Neuron (in vitro differentiated cells): ENCODE measurements around the gene EML2.
"Not testable (repeated sequence)": the region's sequence is repeated elsewhere in the genome, so short reads cannot be mapped to it uniquely, and the experiment has no call there.

Experiments
- H2AFZ ChIP-seq: one replicate; pipeline ENCODE4 v1.6.1; 2013; ENCODE audit warnings: low read depth, mild to moderate bottlenecking, inconsistent platforms, low read length, moderate library complexity
- H3K27me3 ChIP-seq: one replicate; pipeline ENCODE4 v1.6.1; 2013; ENCODE audit warnings: low read length; ENCODE audit not compliant: insufficient read depth
- H3K36me3 ChIP-seq: one replicate; pipeline ENCODE4 v1.6.1; 2013; ENCODE audit warnings: low read length; ENCODE audit not compliant: insufficient read depth
- H3K4me1 ChIP-seq: one replicate; pipeline ENCODE4 v1.6.1; 2013; ENCODE audit warnings: low read length; ENCODE audit not compliant: insufficient read depth
- H3K4me3 ChIP-seq: 2 replicates; pipeline ENCODE4 v1.5.1; 2013; ENCODE audit warnings: mild to moderate bottlenecking, low read length, moderate library complexity
- H3K9me3 ChIP-seq: one replicate; pipeline ENCODE4 v1.6.1; 2013; ENCODE audit warnings: low read length

Gene EML2

DNA sequence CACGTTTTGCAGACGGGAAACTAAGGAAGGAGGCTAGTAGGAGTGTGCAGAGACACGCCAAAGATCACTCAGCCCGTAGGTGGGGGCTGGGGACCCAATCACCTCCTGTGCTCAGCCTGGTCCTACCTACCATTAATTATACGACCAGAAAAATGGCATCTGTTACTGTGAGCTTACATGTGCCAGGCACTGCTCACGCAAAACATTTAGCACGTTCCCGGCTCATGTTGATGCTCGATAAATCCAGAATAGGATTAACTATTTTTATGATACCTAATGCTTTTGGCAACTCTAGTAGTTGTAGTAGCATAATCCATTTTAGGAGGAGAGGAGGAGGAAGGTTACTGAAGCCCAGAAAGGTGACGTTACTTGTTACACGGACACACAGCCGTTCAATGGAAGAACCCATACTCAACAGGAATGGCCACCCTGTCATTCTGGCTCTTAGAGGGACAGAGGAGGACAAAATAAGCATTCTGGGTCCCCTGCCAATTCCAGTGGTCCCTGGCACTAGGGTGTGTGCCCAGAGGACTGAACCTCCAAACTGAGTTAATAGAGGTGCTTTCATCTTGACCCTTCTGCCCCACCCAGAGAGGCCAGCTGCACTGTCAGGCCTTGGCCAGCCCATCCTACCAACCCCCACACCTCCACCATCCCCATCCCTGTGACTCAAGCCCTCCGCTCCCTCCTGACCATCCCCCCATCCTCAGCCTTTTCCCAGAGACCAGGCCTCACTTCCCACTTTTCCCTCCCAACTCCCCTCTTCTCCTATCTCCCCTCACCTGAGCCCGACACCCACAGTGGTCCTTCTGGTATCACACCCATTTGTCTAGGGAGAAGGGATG lies 5.0 kb upstream of the EML2 start:
- H3K36me3 ChIP-seq = no peaks in the 10 kb centered on the region
- H3K4me1 ChIP-seq = peaks cover 25% of the 10 kb centered on the region
- H3K4me3 ChIP-seq = peak overlapping the region; percentile 21
- peak overlapping the region; percentile 31 for H2AFZ ChIP-seq
- H3K9me3 ChIP-seq = no peaks in the 10 kb centered on the region
- peaks cover 9% of the 10 kb centered on the region for H3K27me3 ChIP-seq

- Histone ChIP-seq H3K4me1 (peaks cover 25% of the 10 kb centered on the region), H3K36me3 (no peaks in the 10 kb centered on the region), H3K9me3 (no peaks in the 10 kb centered on the region), H3K27me3 (peaks cover 9% of the 10 kb centered on the region), H3K4me3 (peak overlapping the region; percentile 21), H2AFZ (peak overlapping the region; percentile 31)
These were observed 4.1 kb upstream of the EML2 start for GRCh38 chr19:45643024-45643926.

DNA sequence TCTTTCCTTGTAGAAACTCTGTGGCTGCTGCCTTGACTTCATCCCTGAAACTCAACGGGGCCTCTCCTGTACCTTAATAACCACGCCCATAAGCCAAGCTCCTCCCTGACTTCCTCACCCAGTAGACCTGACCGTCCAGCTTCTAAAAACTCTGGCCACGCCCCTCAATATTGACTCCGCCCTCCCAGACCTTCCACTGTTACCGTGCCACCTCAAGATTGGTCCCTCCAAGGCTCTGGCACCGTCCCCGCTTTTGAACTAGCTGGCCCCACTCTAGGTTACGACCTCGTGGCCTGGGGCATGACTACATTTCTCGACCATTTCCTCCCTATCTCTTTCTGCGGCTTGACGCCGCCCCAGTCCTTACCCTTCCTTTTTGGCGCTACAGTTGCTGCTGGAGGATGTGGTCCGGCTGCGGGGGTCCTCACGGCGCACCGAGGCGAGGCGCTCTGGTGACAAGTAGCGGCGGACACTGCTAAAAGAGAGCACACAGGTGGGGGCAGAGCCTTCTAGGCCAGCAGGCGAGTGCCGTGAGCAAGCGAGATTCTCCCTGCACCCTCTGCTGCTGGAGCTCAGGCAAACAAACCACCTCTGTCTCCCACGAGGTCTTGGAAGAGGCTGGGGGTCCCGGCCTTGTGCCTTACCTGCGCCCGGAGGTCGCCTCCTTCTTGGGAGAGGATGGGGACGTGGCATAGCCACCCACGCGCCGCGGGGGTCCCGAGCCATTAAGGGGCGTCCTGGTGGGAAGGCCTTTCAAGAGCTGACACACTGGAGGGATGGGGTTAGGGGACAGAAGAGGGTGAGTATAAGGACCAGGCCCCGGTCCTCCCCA lies 2.3 kb upstream of the EML2 start:
- H3K4me1 ChIP-seq = peaks cover 25% of the 10 kb centered on the region
- no peaks in the 10 kb centered on the region for H3K9me3 ChIP-seq
- H3K4me3 ChIP-seq = peak overlapping the region; percentile 47
- H3K36me3 ChIP-seq = no peaks in the 10 kb centered on the region
- H2AFZ ChIP-seq = peak overlapping the region; percentile 50
- H3K27me3 ChIP-seq = peaks cover 9% of the 10 kb centered on the region

GRCh38 chr19:45640849-45641273 lies 1.7 kb upstream of the EML2 start:
- peak overlapping the region; percentile 50 for H2AFZ ChIP-seq
- no peaks in the 10 kb centered on the region for H3K9me3 ChIP-seq
- no peaks in the 10 kb centered on the region for H3K36me3 ChIP-seq
- H3K4me1 ChIP-seq = peaks cover 25% of the 10 kb centered on the region
- peak overlapping the region; percentile 47 for H3K4me3 ChIP-seq
- peaks cover 9% of the 10 kb centered on the region for H3K27me3 ChIP-seq

DNA sequence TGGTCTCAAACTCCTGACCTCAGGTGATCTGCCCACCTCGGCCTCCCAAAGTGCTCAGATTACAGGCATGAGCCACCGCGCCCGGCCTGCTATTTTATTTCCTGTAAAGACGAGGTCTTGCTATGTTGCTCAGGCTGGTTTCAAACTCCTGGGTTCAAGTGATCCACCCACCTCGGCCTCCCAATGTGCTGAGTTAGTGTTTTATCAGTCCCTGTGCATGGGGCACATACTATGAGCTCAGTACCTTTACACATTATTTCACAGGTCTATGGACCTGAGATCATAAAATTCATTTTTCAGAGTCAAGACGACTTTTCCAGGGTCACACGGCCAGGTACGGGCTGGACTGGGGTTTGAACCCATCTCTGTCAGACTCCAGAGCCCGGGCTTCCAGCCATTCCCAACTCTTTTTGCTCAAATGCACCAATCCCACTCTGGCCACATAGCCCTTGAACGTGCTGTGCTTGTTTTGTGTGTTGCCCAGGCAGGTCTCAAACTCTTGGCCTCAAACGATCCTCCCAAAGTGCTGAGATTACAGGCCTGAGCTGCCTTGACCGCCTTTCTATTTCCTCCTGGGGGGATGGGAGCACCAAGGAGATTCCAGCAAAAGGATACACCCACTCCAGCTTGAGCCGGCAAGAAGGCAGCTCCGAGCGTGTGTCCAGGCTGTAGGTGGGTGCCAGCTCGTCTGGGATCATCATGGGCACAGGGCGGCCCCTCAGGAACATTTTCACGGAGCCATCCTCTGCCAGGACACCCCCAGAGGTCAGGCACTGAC lies 1.1 kb downstream of the EML2 start:
- H3K36me3 ChIP-seq = no peaks in the 10 kb centered on the region
- H3K4me1 ChIP-seq = peaks cover 2% of the 10 kb centered on the region
- H2AFZ ChIP-seq = no peak overlapping the region
- H3K27me3 ChIP-seq = no peaks in the 10 kb centered on the region
- H3K4me3 ChIP-seq = no peak overlapping the region
- H3K9me3 ChIP-seq = no peaks in the 10 kb centered on the region

DNA sequence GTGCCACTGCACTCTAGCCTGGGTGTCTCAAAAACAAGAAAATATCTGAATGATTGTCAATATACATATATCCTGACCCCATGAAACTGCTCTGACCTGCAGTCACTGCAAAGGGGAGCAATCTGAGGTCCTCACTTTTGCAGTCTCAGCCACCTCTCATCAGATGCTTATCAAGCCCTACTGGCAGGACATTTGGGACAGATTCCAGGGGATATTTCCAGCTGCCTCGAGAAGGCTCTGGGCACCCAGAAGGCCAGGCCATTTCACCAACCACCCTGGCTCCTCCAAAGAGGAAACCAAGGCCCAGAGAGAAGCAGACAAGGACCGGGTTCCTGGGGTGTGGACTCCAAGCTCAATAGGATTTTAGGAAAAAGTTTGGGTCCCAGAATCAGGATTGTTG lies 2.3 kb downstream of the EML2 start:
- Histone ChIP-seq H3K36me3 (no peaks in the 10 kb centered on the region), H3K4me1 (no peaks in the 10 kb centered on the region), H2AFZ (no peak overlapping the region), H3K27me3 (no peaks in the 10 kb centered on the region), H3K9me3 (no peaks in the 10 kb centered on the region), H3K4me3 (no peak overlapping the region)

GRCh38 chr19:45636275-45636674 lies 2.9 kb downstream of the EML2 start:
- no peaks in the 10 kb centered on the region for H3K36me3 ChIP-seq
- no peaks in the 10 kb centered on the region for H3K27me3 ChIP-seq
- H3K9me3 ChIP-seq = no peaks in the 10 kb centered on the region
- H3K4me3 ChIP-seq = no peak overlapping the region
- no peak overlapping the region for H2AFZ ChIP-seq
- H3K4me1 ChIP-seq = no peaks in the 10 kb centered on the region

- H3K36me3 ChIP-seq = no peaks in the 10 kb centered on the region
- no peaks in the 10 kb centered on the region for H3K27me3 ChIP-seq
- H3K4me3 ChIP-seq = no peak overlapping the region
- H2AFZ ChIP-seq = no peak overlapping the region
- no peaks in the 10 kb centered on the region for H3K9me3 ChIP-seq
- peaks cover 3% of the 10 kb centered on the region for H3K4me1 ChIP-seq
These were observed 6.6 kb downstream of the EML2 start for GRCh38 chr19:45632468-45633196.

- Histone ChIP-seq H3K9me3 (no peaks in the 10 kb centered on the region), H3K4me3 (no peak overlapping the region), H3K36me3 (no peaks in the 10 kb centered on the region), H2AFZ (no peak overlapping the region), H3K27me3 (no peaks in the 10 kb centered on the region), H3K4me1 (peaks cover 3% of the 10 kb centered on the region)
These were observed 8.7 kb downstream of the EML2 start for GRCh38 chr19:45630463-45630862.

GRCh38 chr19:45629704-45630103 lies 9.5 kb downstream of the EML2 start:
- H3K4me3 ChIP-seq = no peak overlapping the region
- H3K27me3 ChIP-seq = no peaks in the 10 kb centered on the region
- no peak overlapping the region for H2AFZ ChIP-seq

DNA sequence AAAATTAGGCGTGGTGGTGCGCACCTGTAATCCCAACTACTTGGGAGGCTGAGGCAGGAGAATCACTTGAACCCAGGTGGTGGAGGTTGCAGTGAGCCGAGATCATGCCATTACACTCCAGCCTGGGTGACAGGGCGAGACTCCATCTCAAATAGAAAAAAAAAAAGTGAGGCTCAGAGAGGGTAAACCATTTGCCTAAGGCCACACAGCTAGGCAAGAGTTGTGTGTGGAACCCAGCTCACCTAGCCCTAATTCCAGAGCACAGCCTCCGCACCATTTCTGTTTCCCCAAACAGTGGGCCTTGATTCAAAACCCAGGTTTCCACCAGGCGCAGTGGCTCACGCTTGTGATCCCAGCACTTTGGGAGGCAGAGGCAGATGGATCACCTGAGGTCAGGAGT lies 11.0 kb downstream of the EML2 start:
- H3K27me3 ChIP-seq = not testable (repeated sequence)

More at GRCh38 chr19:45629704-45630103, 9.5 kb downstream of the EML2 start:
- H3K9me3 ChIP-seq = no peaks in the 10 kb centered on the region
- H3K4me1 ChIP-seq = peaks cover 3% of the 10 kb centered on the region
- no peaks in the 10 kb centered on the region for H3K36me3 ChIP-seq

DNA sequence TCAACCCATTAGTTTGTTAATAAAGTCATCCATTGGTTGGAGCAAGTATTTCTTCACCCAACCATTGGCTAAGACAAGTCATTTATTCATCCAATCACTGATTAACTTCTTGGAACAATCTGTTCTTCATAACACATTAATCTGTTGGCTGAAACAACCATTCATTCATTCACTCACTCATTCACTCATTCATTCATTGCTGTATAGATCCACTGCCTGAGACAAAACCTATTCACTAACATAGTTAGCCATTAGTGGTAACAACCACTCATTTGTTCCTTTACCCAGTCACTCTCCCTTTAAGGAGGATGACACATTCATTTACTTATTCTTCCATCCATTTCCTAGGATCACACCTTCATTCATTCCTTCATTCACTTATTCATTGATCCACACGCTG lies 15.2 kb downstream of the EML2 start:
- Histone ChIP-seq H3K4me3 (no peak overlapping the region), H3K27me3 (no peaks in the 10 kb centered on the region), H3K4me1 (no peaks in the 10 kb centered on the region), H2AFZ (no peak overlapping the region), H3K36me3 (peaks cover 3% of the 10 kb centered on the region), H3K9me3 (no peaks in the 10 kb centered on the region)

More for the DNA sequence above, 11.0 kb downstream of the EML2 start:
- H3K4me3 ChIP-seq, H3K4me1 ChIP-seq, H2AFZ ChIP-seq, H3K36me3 ChIP-seq, H3K9me3 ChIP-seq: not testable (repeated sequence)
